CD4-positive, alpha-beta T cell treated with Interleukin-15 for 1 hour (primary cell): ENCODE results near the gene CAP1.
"Not testable (repeated sequence)": the region's sequence is repeated elsewhere in the genome, so short reads cannot be mapped to it uniquely, and the experiment has no call there.

Experiments used
- DNase-seq: peaks from one replicate; pipeline ENCODE4 v3.0.0-alpha.2; 2020

The CAP1 gene, protein sequence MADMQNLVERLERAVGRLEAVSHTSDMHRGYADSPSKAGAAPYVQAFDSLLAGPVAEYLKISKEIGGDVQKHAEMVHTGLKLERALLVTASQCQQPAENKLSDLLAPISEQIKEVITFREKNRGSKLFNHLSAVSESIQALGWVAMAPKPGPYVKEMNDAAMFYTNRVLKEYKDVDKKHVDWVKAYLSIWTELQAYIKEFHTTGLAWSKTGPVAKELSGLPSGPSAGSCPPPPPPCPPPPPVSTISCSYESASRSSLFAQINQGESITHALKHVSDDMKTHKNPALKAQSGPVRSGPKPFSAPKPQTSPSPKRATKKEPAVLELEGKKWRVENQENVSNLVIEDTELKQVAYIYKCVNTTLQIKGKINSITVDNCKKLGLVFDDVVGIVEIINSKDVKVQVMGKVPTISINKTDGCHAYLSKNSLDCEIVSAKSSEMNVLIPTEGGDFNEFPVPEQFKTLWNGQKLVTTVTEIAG

DNA sequence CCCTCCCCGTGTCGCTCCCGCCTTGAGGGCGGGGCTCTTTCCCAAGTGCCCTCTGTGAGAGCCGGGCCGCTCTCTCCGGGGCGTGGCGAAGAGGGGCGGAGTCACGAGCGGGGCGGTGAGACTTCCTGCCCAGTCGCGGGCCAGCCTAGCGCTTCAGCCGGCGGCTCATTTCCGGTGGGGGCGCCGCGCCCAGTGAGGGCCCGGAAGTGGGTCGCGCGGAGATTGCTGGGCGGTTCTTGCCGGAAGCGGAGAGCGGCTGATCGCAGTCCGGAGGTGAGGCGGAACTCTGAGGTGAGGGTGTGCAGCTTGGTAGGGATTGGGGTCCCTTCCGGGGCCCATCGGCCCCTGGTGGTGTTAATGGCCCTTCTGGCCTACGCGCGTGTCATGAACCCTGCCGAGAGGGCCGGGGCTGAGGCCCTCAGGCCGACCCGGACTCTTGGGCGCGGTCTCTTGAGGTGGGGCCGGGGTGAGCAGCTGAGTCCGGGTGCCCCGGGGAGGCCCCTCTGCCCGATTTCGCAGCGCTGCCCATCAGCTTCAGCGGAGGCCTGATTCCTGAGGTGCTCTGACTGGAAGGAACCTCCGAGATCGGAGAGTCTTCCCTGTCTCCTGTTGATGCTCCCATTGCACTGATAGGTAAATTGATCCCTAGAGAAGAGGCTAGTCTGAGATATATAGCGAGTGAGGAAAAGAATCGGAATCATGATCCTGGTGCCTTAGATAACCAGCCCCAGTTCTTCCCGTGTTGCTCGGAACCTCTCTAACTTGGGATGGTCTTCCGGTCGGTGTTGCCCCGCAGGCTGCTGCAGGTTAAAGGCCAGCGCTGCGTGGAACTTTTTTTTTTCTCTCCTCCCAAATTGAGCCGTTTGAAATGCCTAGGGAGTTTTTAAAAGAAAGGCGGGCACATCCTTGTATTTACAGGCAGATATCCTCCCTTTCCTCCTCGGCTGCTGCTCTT lies at the start of gene CAP1:
CAP1 (plus strand) TSS at position 219 of the 955 bp plus-strand sequence. CDS start 18,618 bp downstream, outside the sequence.
- peak; percentile 99 for DNase-seq

DNA sequence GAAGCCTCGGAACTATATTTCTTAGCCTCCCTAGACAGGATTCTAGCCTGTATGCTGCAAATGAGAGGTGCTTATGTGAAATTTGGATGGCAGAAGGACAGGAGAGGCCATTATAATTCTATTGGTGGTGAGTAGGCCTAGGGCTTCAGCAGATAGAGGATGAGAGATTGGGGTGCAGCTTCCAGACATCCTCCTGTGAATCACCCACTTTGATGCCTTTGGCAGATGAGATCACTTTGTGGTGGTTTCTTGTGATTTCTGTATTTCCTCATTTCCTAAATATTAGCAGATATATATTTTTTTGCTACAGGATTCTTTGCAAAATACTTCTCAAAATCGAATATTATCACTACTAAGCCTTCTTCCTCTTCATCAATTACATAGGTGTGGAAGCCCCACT lies 48.3 kb upstream of the CAP1 start:
- no peak for DNase-seq

DNA sequence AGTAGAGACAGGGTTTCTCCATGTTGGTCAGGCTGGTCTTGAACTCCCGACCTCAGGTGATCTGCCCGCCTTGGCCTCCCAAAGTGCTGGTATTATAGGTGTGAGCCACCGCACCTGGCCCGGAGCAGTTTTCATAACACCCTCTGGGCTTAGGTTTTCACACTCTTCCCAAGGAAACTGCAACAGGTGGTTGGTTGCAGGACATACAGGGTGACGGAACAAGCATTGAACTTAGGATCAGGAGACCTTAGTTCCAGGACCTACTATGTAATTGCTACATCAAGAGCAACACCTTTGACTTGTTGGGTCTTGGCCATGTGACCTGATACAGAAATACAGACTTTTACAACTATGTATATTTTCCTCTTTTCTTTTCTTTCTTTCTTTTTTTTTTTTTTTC lies 47.6 kb upstream of the CAP1 start:
- DNase-seq: no peak

DNA sequence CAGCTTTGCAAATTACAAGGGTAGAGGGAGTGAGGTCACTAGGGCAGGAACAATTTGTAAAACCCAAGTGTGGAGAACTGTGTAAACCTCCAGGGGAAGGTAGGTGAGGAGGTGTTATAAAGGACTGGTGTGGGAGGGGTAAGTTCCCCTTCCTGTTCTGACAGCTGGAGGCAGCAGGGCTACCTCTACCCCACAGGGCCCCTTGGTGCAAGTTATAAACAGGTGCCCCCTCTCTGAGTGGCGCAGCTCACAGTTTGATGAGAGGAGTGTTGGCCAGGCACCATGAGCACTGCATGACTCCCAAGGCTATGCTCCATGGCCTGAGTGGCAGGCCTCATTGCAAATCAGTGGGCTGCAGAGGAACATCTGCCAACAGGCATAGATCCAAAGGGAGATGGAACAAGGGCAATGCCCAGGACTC lies 44.5 kb upstream of the CAP1 start:
- peak; percentile 23 for DNase-seq

DNA sequence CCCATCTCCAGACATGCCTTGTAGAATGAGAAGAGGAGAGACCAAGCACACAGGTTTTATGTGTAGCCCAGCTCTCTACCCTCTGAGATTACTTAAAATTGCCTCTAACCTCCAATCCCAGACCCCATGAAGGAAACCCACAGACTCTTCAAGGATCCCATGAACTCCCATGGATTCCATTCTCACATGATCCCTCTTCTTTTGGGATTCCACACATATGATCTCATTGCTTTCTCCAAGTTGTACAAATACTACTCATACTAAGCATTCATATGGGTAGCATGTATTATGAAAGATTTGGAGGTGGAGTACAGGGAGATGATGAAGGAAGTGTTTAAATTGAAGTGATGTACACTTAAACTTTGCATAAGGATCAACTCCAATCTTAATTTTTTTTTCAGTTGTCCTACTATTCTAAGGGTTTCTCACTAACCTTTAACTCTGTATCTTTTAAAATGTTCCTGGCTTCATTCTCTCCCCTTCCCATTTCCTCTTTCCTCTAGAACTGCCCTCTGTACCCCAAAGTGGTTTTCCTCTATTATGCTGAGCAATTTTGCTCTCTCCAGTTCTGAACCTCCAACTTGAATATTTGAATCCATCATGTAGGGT lies 44.0 kb upstream of the CAP1 start:
- no peak for DNase-seq

DNA sequence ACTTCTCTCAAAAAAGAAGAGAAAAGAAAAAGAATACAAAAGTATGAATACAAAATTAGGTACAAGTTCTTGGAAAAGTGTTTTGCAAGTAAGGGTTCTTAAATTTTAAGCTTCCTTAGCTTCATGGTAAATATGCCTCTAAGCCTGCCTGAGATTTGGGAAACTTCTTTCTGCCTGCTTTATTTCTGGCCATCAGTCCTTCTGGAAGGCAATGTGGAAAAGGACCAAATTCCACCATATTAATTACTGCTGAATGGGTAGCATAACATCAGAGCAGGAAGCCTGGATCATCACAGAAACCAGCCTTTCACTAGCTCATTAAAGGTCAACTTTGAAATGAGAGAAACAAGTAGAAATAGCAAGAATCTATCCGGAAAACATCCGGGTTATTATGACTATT lies 39.1 kb upstream of the CAP1 start:
- DNase-seq: no peak

DNA sequence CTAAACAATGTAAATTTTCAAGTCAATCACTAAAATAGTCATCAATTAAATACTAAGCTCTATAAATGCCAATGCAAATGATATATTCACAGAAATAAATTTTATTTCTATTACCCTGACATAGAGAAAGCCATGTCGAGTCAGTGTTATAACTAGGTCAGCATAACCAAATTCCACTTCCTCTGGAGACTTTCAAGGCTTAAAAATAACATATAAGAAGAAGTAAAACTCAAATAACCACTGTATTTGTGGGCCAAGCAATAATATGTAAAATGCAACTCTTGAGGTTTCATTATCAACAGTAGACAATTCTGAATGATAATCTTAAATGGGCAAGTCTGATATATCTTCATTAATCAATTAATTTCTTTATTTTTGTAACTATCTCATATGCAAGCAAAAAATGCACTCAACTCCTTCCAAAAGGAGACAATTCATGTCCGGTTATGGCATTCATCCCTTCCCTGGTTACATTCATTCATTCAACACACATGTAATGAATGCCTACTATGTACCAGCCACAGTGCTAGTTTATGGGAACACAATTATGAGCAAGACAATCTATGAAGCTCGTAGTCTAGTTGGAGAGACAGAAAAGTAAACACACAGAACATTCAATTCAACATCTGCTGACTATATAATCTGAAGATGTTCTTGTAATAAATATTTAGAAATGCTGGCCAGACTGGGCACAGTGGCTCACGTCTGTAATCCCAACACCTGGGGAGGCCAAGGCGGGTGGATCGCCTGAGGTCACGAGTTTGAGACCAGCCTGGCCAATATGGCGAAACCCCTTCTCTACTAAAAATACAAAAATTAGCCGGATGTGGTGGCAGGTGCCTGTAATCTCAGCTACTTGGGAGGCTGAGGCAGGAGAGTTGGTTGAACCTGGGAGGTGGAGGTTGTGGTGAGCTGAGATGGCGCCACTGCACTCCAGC lies 37.1 kb upstream of the CAP1 start:
- no peak for DNase-seq

DNA sequence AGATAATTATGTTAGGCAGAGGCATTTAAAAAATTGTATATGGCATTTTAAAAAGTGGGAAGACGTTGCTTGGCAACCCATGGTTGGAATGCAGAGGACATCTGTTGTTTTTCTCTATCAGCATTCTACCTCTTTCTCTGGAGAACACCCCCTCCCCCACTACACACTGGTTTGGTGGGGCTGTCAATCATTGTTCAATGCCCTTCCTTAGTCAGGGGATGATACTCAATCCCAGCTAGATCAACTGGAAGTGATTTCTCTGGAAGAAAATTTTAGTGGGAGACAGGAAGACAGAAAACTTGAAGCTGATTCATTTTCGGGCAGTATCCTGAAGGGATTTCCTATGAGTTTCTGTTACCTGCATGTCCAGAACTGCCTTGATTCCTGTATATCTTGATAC lies 35.7 kb upstream of the CAP1 start:
- DNase-seq: no peak

DNA sequence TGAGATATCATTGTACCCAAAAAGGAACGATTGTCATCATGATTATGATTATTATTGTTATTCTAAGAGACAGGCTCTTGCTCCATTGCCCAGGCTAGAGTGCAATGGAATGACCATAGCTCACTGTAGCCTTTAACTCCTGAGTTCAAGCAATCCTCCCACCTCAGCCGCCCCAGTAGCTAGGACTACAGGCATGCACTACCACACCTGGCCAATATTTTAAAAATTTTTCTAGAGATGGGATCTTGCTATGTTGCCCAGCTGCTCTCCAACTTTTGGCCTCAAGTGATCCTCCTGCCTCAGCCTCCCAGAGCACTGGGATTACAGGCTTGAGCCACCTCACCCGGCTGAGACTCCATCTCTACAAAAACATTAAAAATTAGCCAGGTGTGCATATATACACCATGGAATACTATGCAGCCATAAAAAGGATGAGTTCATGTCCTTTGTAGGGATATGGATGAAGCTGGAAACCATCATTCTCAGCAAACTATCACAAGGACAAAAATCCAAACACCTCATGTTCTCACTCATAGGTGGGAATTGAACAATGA lies 33.0 kb upstream of the CAP1 start:
- not testable (repeated sequence) for DNase-seq

DNA sequence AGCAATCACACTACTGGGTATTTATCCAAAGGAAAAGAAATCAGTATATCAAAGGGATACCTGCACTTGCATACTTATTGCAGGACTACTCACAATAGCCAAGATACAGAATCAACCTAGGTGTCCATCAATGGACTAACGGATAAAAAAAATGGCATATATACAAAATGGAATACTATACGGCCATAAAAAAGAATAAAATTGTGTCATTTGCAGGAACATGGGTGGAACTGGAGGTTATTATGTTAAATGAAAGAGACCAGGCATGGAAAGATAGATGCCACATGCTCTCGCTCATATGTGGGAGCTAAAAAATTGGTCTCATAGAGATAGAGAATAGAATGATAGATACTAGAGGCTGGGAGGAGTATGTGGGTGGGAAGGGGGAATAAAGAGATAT lies 29.3 kb upstream of the CAP1 start:
- DNase-seq: no peak

DNA sequence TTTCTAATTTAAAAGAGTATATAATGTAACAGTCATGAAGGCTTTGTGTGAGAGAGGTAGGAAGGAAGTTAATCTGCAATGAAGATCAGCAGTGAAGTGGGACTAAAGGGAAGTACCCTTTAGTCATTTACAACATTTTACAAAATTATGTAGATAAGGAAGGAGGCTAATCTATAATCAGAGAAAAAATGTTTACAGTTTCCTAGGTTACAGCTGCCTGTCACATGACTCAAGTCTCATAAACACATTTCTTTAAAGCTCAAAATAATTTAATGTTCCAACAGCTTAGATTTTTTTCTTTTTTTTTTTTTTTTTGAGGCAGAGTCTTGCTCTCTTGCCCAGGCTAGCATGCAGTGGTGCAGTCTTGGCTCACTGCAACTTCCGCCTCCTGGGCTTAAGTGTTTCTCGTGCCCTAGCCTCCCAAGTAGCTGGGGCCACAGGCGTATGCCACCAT lies 26.2 kb upstream of the CAP1 start:
- no peak for DNase-seq

DNA sequence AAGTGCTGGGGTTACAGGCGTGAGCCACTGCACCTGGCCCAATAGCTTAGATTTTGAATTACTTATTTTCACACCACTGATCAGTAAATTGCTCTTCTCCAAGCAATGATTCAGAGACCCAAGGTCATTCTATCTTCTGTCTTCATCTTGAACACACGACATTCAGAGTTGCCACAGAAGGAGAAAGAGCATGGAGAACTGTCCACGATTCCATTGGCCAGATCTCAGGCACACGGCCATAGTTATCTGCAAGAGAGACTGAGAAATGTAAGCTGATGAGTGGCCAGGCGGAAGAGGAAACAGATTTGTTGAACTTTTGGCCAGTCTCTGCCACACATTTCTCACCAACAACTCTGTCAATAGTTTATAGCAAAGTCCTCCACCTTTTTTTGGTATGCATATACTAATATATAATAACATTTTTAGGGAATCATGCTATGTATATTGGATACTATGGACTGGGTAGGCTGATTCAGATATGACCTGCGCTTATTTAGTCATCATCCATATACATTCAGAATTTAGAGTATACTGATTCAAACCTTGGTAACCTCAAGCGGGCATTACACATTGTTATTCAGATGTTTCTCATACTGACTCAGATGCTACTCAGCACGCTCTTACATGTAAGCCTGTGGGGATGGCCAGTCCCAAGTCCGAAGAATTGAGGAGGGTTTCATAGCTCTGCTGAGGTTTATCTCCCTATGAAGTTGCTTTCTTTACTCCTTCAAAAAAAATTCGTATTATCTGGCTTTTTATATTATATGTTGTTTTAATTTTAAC lies 25.5 kb upstream of the CAP1 start:
- no peak for DNase-seq

DNA sequence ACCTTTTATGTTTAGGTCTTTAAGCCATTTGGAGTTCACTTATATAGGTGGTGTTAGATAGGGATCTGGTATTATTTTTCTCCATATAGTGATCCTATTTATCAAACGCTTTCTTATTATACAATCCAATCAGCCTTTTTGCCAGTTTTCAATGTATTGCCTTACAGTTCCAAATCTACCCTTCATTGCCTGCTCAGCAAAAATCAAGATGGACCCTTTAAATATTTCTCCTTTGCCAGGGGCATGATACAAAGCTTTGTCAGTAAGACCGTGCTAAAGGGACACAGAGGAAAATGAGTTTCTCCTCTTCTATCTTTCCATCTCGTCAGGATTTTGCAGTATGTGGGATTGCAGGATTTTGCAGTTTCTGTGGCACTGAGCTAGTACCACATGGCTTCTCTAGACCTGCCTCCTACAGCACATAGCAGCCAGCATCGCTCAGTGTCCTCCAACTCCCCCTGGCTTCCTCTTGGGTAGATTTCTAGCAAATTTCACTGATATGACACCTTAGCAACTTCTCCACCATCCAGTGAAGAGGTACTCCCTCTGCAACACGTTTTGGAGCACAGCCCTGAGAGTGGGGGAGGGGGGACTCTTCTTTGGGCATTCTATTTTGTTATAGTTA lies 22.5 kb upstream of the CAP1 start:
- DNase-seq: no peak

DNA sequence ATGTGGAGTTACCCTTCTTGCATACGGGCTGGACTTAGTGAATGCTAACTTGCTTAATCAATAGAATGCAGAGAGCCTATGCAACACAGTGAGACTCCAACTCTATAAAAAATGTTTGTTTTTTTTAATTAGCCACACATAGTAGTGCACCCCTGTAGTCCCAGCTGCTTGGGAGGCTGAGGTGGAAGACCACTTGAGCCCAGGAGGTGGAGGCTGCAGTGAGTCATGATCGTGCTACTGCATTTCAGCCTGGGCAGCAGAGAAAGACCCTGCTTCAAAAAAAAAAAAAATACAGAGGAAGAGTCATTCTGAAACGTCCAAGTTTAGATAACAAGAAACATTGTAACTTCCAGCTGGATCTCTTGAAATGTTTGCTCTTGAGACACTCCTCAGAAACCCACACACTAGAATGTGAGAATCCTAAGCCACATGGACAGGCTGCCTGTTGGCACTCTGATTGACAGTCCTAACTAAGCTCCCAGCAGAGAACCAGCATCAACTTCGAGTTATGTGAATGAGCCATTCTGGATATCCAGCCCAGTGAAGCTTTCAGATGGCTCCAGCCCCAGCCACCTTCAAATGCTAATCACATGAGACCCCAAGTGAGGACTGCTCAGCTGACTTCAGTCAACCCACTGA lies 20.0 kb upstream of the CAP1 start:
- DNase-seq: no peak

DNA sequence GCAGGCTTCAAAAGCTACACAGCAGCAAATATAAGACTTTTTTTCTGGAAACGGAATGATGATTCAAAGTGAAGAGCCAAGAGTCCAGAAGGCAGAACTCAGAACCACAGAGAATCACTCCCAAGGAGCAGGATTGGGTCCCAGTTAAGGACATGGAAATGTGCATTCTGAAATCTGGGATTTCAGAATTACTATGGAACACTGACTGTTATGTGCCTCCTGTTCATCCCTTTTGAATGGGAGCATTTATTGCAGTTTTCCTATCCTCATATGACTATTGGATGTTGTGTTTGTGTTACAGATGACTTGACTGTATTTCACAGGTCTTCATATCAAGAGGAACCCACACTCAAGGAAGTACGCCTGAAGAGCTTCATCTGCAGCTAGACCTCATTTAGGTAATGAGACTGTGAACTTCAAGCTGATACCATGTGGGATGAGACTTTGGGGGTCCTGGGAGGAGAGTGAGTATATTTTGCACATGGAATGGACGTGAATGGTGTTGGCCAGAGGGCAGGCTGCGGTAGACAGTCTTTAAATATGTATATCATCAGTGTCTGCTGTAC lies 17.1 kb upstream of the CAP1 start:
- DNase-seq: no peak

DNA sequence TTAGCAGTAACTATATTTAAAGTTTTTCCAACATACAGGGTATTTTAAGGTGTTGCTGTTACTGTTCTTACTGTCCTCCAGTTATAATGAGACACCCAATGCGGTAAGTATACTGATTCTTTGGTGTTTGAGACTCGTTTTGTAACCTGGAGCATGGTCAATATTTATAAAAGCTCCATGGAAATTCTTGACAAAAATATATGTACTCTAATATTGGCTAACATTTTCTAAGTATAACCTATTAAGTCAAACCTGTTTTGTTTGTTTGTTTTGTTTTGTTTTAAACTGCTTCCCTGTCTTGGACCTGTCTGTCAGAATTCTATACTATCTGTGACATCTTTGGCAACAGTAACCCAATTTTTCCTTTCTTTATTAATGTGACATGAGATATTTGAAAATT lies 15.9 kb upstream of the CAP1 start:
- DNase-seq: no peak

DNA sequence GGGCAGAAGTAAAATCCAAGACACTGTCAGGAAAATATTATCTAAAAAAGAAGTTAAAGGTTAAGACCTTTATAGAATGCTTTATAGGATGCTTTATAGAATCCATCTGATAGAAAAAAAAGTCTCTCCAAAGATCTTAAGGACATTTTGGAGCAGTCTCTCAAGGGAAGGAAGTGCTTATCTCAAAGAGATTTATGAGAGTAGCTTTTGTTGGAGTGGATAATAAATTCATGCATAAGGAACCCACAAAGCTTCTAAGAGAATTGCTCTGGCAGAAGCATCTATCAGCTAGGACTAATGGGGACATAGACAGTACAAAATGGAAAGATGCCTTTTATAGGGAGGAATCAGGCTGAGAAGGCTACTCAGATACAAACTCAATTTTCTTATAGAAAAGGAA lies 12.9 kb upstream of the CAP1 start:
- DNase-seq: no peak

DNA sequence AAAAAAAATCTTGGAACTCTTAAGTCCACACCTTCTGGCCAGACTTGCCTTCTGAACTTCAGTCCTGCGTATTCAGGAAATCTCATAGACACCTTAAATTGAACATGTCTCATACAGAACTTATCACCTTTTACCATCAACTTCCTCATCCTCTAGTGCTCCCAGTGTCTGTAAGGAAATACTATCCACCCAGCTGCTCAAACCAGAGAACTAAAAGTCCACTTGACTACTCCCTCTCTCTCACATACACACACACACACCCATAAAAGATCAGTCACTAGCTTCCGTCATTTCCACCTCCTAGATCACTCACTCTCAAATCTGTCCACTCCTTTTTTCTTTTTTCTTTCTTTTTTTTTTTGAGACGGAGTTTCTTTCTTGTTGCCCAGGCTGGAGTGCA lies 10.9 kb upstream of the CAP1 start:
- no peak for DNase-seq

DNA sequence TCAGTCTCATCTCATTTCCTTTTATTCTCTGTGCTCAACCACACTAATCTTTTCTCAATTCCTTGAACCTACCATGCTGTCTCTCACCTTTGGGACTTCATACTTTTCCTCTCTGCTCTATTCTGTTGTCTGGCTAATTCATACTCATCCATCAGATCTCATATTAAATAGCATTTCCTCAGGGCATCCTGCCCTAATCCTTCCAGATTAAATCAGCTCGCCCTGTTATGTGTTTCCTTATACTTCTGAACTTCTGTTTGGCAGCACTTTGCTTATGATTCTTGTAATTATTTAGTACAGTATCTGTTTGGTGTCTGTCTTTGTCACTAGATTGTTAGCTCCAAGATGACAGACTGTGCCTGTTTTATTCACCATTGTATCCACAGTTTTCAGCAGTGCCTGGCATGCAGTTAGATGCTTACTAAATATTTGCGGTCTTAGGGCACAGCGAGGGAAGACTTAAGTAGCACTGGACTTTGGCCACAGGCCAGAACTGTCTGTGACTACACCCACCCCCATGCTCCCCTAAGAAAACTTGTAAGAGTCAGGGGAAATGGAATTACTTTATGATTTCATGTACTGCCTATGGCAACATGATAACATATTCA lies 9.9 kb upstream of the CAP1 start:
- DNase-seq: no peak
